ENCODE measurements around the gene UGT1A4. TPM values are rescaled to one million over a fixed set of nuclear protein-coding genes. Genes with fewer than 3 reads are reported as not detected.

The UGT1A4 gene
- total RNA-seq, 1 experiment from 2014 or later = not detected

GRCh38 chr2:233807966-233808935 lies 89.7 kb downstream of the UGT1A4 start:
- DNase-seq (ENCODE audit: low read depth) = no peak

- DNase-seq (ENCODE audit: low read depth) = no peak
Observed at GRCh38 chr2:233810385-233810784, 91.8 kb downstream of the UGT1A4 start.

- DNase-seq (ENCODE audit: low read depth) = no peak
Observed at GRCh38 chr2:233811087-233811486, 92.6 kb downstream of the UGT1A4 start.

GRCh38 chr2:233811732-233812131 lies 93.2 kb downstream of the UGT1A4 start:
- no peak for DNase-seq (ENCODE audit: low read depth)

GRCh38 chr2:233813236-233814055 lies 94.9 kb downstream of the UGT1A4 start:
- no peak for DNase-seq (ENCODE audit: low read depth)

- no peak for DNase-seq (ENCODE audit: low read depth)
Observed at GRCh38 chr2:233814056-233814835, 95.7 kb downstream of the UGT1A4 start.

GRCh38 chr2:233815861-233816260 lies 97.3 kb downstream of the UGT1A4 start:
- no peak for DNase-seq (ENCODE audit: low read depth)

- DNase-seq (ENCODE audit: low read depth) = no peak
Observed at GRCh38 chr2:233816334-233816733, 97.8 kb downstream of the UGT1A4 start.

GRCh38 chr2:233816771-233817170 lies 98.2 kb downstream of the UGT1A4 start:
- DNase-seq (ENCODE audit: low read depth) = no peak

GRCh38 chr2:233817361-233817911 lies 98.9 kb downstream of the UGT1A4 start:
- DNase-seq (ENCODE audit: low read depth) = no peak

- no peak for DNase-seq (ENCODE audit: low read depth)
Observed at GRCh38 chr2:233817995-233818638, 99.6 kb downstream of the UGT1A4 start.

- DNase-seq (ENCODE audit: low read depth) = no peak
Observed at GRCh38 chr2:233818639-233819621, 100.4 kb downstream of the UGT1A4 start.

GRCh38 chr2:233819884-233820773 lies 101.6 kb downstream of the UGT1A4 start:
- no peak for DNase-seq (ENCODE audit: low read depth)

- no peak for DNase-seq (ENCODE audit: low read depth)
Observed at GRCh38 chr2:233820774-233821105, 102.2 kb downstream of the UGT1A4 start.

- DNase-seq (ENCODE audit: low read depth) = no peak
Observed at GRCh38 chr2:233821196-233821595, 102.7 kb downstream of the UGT1A4 start.

- DNase-seq (ENCODE audit: low read depth) = no peak
Observed at GRCh38 chr2:233821709-233822100, 103.2 kb downstream of the UGT1A4 start.

- DNase-seq (ENCODE audit: low read depth) = no peak
Observed at GRCh38 chr2:233822101-233822771, 103.7 kb downstream of the UGT1A4 start.
